Upper lobe of left lung (tissue), 6 donors: ENCODE measurements around the gene PTGDS. TPM values are rescaled to one million over a fixed set of nuclear protein-coding genes. Genes with fewer than 3 reads are reported as not detected.

Experiments
- ATAC-seq, 2 donors: fragments of 200-7000 bp; cut with Tn5 transposase; one replicate each; pipeline ENCODE4 v1.9.1; 2022; ENCODE audit warnings: mild to moderate bottlenecking in 2 of 2, moderate library complexity in 2 of 2; ENCODE audit not compliant: low FRiP score in 2 of 2
- DNase-seq, 2 donors: peaks; one replicate each; pipeline ENCODE4 v3.0.0-alpha.2; 2019 to 2020
- H3K27ac ChIP-seq, 4 donors: fragments of 200-600 bp; sonication (generic); one replicate each; pipeline ENCODE4 v1.5.1; 2016 to 2019
- H3K27me3 ChIP-seq, 4 donors: fragments of 200-600 bp; sonication (generic); one replicate each; pipeline ENCODE4 v1.5.1; 2017 to 2019
- H3K36me3 ChIP-seq, 4 donors: fragments of 200-600 bp; sonication (generic); one replicate each; pipeline ENCODE4 v1.5.1; 2016 to 2019
- H3K4me1 ChIP-seq, 4 donors: fragments of 200-600 bp; sonication (generic); one replicate each; pipeline ENCODE4 v1.5.1; 2018 to 2019
- H3K4me3 ChIP-seq, 4 donors: fragments of 200-600 bp; sonication (generic); one replicate each; pipeline ENCODE4 v1.5.1; 2017 to 2019; ENCODE audit warnings: mild to moderate bottlenecking in 2 of 4, moderate library complexity in 1 of 4
- H3K9me3 ChIP-seq, 4 donors: fragments of 200-600 bp; sonication (generic); one replicate each; pipeline ENCODE4 v1.5.1; 2018 to 2019
- EP300 ChIP-seq, 4 donors: sonication (generic); formaldehyde crosslinking; IDR thresholded peaks; one replicate each; pipeline ENCODE4 v1.5.1; 2017; ENCODE audit warnings: antibody characterized with exemption in 4 of 4, control low read depth in 2 of 4
- POLR2A ChIP-seq, 4 donors: fragments of 450-650 bp; IDR thresholded peaks; one replicate each; pipeline ENCODE4 v1.5.1; 2016 to 2017; ENCODE audit warnings: antibody characterized with exemption in 4 of 4, mild to moderate bottlenecking in 2 of 4
- POLR2AphosphoS5 ChIP-seq, 2 donors: sonication (generic); formaldehyde crosslinking; IDR thresholded peaks; one replicate each; pipeline ENCODE4 v1.5.1; 2017; ENCODE audit warnings: antibody characterized with exemption in 2 of 2
- WGBS, 2 donors: methylation state at CpG; one replicate each; pipeline ENCODE4 v1.1.5; 2017 to 2018; 5-methylcytosine and 5-hydroxymethylcytosine counted together
- total RNA-seq, 6 donors: library from RNA; depleted of rRNA in 4 of 6; stranded (reverse); fragments of >200 nt in 4 of 6; gene quantifications; one replicate each; pipeline versions ENCODE4 v1.1.0 to v1.2.1, GENCODE V29; 2016 to 2021
- TF ChIP-seq, protein P1 (sequence below), 6 experiments: fragments of 450-650 bp in 4 of 6; fragments of 200-600 bp in 2 of 6; sonication (generic) in 2 of 6; IDR thresholded peaks; one replicate each; pipeline ENCODE4 v1.5.1; 2016 to 2019; ENCODE audit warnings: antibody characterized with exemption in 6 of 6
- donor health status: DM: no; HTN: no; CAD: no; lungs with moderate emphysema.
- donor health status: DM: no; HTN: yes; CAD: no; lungs with severe emphysema.

PTGDS gene
- total RNA-seq, 6 donors from 2014 or later, result 31.7 to 395 (median 246) TPM

DNA sequence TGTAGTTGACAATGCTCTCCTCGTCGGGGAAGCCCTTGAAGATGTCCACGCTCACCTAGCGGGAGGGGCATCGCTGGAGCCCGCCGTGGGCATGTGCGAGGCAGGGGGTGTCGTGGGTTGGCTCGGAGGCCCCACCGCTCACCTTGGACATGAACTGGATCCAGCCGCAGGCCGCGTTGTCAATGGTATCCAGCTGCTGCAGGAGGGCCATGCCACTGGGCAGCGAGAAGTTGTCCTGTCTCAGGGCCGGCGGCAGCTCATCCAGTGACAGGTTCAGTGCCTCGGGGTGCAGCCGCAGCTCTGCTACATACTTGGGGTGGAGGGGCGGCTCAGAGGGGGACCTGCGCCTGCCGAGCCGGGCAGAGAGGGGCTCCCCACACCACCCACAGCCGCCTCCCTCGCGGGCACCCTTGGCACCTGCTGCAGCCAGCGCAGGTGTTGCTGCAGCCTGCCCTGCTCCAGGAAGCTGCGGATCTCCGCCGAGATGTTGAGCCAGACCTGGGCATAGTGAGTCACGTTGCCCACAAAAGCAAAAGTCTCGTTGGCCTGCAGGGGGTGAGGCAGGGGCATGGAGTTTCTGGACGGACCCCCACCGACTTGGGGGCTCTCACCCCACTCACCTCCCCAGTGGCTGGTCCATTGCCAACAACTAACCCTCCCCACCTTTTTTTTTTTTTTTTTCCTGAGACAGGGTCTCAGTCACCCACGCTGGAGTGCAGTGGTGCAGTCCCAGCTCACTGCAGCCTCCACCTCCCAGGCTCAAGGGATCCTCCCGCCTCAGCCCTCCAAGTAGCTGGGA lies 41.7 kb downstream of the PTGDS start:
- Histone ChIP-seq H3K27me3 (no peaks in the 10 kb centered on the region), H3K36me3 (peaks cover 0 to 48% (median 32%) of the 10 kb centered on the region in 4 donors), H3K4me1 (no peaks in the 10 kb centered on the region), H3K4me3 (no peak overlapping the region), H3K27ac (no peak overlapping the region), H3K9me3 (no peaks in the 10 kb centered on the region)
- ATAC-seq (no peak), DNase-seq (peak in 1 of 2 donors; percentile 76)
- TF ChIP-seq, protein P1, sequence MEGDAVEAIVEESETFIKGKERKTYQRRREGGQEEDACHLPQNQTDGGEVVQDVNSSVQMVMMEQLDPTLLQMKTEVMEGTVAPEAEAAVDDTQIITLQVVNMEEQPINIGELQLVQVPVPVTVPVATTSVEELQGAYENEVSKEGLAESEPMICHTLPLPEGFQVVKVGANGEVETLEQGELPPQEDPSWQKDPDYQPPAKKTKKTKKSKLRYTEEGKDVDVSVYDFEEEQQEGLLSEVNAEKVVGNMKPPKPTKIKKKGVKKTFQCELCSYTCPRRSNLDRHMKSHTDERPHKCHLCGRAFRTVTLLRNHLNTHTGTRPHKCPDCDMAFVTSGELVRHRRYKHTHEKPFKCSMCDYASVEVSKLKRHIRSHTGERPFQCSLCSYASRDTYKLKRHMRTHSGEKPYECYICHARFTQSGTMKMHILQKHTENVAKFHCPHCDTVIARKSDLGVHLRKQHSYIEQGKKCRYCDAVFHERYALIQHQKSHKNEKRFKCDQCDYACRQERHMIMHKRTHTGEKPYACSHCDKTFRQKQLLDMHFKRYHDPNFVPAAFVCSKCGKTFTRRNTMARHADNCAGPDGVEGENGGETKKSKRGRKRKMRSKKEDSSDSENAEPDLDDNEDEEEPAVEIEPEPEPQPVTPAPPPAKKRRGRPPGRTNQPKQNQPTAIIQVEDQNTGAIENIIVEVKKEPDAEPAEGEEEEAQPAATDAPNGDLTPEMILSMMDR (IDR thresholded peaks at IDR 0.05), result no peak
- TF ChIP-seq POLR2AphosphoS5 (IDR thresholded peaks at IDR 0.05) (no peak), EP300 (IDR thresholded peaks at IDR 0.05) (no peak), POLR2A (IDR thresholded peaks at IDR 0.05) (no peak)
- WGBS, 2 donors, result 84 to 90% methylated on average over 19 to 21 of the region's 36 CpGs

DNA sequence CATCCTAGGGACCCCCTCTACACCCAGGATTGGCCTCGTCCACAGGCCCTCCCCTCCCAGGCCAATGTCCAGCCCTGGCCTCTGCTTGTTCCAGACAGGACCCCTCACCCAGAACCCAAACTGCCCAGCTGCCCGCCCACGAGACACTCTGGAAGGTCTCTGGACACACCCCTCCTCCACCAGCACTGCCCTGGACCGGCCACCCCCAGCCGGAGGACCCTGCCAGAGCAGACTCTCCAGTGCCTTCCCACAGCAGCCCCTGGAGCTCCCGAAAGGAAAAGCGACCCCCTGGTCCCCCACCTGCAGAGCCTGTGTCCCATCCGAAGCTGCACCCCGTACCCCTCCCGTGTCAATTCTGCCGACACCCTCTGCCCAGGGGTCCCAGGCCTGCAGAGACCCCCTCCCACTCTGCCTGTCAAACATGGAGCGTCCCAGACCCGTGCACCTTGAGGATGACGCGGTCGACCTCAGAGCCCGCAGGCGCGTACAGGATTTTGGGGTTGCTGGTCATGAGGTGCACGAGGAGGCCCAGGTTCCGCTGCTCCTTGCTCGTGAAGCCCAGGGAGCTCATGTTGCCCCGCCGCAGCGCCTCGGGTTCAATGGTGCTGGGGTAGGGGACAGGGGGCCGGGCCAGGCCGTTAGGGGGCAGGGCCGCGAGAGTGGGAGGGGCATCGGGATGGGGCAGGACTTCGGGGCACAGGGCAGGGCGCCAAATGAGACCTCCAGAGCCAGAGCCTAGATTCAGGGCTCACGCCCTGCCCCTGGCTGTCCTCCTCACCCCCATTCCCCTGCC lies 42.8 kb downstream of the PTGDS start:
- TF ChIP-seq POLR2A (IDR thresholded peaks at IDR 0.05), result no peak
- TF ChIP-seq, protein P1 (IDR thresholded peaks at IDR 0.05), result no peak
- no peak for TF ChIP-seq POLR2AphosphoS5 (IDR thresholded peaks at IDR 0.05)
- TF ChIP-seq EP300 (IDR thresholded peaks at IDR 0.05), result no peak
- WGBS, 2 donors, result 94 to 95% methylated on average over 23 to 34 of the region's 34 CpGs
- no peaks in the 10 kb centered on the region for H3K4me1 ChIP-seq
- peaks cover 0 to 37% (median 24%) of the 10 kb centered on the region in 4 donors for H3K36me3 ChIP-seq
- no peak for ATAC-seq
- no peak overlapping the region for H3K4me3 ChIP-seq
- no peaks in the 10 kb centered on the region for H3K27me3 ChIP-seq
- no peaks in the 10 kb centered on the region for H3K9me3 ChIP-seq
- H3K27ac ChIP-seq, result no peak overlapping the region
- peak in 1 of 2 donors; percentile 67 for DNase-seq

DNA sequence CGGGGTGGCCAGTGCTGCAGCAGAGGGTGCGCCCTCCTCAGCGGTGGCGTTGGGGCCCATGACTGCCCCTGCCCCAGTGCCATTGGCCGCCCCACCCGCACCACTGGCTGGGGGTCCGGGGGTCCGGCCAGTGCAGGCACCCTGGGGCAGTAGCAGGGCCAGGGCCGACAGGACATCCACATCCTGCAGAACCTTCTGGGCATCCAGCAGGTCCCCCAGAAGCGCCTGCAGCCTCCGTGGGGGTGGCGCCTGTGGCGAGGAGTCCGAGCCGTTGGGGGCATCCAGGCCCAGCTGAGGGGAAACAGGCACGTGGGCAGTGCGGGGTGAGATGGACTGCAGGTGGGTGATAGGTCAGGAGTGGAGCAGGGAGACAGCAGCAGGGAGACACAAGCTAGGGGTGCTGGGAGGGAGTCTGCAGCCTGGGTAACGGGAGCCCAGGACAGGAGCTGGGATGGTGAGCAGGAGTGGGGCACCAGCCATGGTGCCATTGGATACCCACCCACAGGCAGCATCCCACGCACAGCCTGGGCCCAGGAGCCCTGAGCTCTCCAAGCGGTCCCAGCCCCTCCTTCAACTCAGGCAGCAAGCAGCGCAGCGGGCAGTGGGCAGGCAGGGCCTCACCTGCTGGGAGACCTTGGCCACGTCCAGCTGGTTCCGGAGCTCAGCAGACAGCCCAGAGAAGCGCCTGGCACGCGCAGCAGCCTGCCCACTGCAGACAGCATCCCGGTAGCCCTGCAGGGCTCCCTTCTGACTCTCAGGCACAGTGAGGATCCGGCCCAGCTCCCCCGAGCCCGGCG lies 43.7 kb downstream of the PTGDS start:
- H3K9me3 ChIP-seq, result no peaks in the 10 kb centered on the region
- WGBS, 2 donors, result 94 to 96% methylated on average over 8 to 21 of the region's 32 CpGs
- DNase-seq (peak in 1 of 2 donors; percentile 81), ATAC-seq (no peak)
- H3K4me1 ChIP-seq, result peaks cover 0 to under 1% (median 0%) of the 10 kb centered on the region in 4 donors
- H3K27me3 ChIP-seq, result no peaks in the 10 kb centered on the region
- H3K36me3 ChIP-seq, result peaks cover 0 to 29% (median 17%) of the 10 kb centered on the region in 4 donors
- TF ChIP-seq, protein P1 (IDR thresholded peaks at IDR 0.05), result no peak
- no peak for TF ChIP-seq POLR2A (IDR thresholded peaks at IDR 0.05)
- no peak for TF ChIP-seq EP300 (IDR thresholded peaks at IDR 0.05)
- no peak for TF ChIP-seq POLR2AphosphoS5 (IDR thresholded peaks at IDR 0.05)
- no peak overlapping the region for H3K27ac ChIP-seq
- H3K4me3 ChIP-seq, result no peak overlapping the region

DNA sequence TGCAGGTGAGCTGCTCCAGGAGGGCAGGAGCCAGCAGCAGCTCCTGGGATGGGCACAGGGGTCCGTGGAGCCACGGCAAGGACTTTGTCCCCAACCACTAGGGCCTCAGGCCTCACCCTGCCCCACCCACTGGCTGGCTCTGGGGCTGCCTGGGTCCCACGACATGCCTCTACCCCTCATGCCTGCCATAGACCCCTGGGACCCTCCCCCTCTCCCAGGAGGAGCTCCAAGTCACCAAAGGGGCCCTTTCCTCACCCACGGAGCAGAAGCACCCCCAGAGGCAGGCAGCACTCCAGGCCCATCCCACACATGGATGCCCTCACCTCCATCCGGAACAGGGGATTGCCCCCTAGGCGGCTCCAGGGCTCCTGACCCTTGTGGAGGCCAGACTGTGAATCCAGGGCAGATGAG lies 44.3 kb downstream of the PTGDS start:
- TF ChIP-seq POLR2AphosphoS5 (IDR thresholded peaks at IDR 0.05) (no peak), EP300 (IDR thresholded peaks at IDR 0.05) (no peak), POLR2A (IDR thresholded peaks at IDR 0.05) (no peak)
- TF ChIP-seq, protein P1 (IDR thresholded peaks at IDR 0.05), result no peak
- Histone ChIP-seq H3K27me3 (no peaks in the 10 kb centered on the region), H3K36me3 (peaks cover 0 to 23% (median 13%) of the 10 kb centered on the region in 4 donors), H3K4me1 (peaks cover 0 to 7% (median 0%) of the 10 kb centered on the region in 4 donors), H3K27ac (no peak overlapping the region), H3K4me3 (no peak overlapping the region), H3K9me3 (no peaks in the 10 kb centered on the region)
- 95 to 100% methylated on average over 1 to 6 of the region's 6 CpGs for WGBS, 2 donors
- DNase-seq (no peak), ATAC-seq (no peak)
